ENCODE results near the gene PHF2. TPM values are rescaled to one million over a fixed set of nuclear protein-coding genes. Genes with fewer than 3 reads are reported as not detected.

Gene PHF2
- total RNA-seq, 1 experiment from 2014 or later = 17.4 TPM

GRCh38 chr9:93574900-93575795 is 1.2 kb upstream of the PHF2 start:
- Histone ChIP-seq H4K5ac (ENCODE audit: insufficient read length, low read depth, low read length) (no peak overlapping the region), H3T11ph (ENCODE audit: low read length) (no peak overlapping the region), H3K9ac (ENCODE audit: extremely low read depth, insufficient read length, low read length) (peak overlapping the region; percentile 43), H4K20me1 (ENCODE audit: control insufficient read depth, insufficient read depth, insufficient read length) (no peaks in the 10 kb centered on the region), H2BK5ac (ENCODE audit: insufficient read length, low read length) (no peak overlapping the region), H3K79me1 (ENCODE audit: insufficient read depth, low read depth, low read length, poor library complexity, severe bottlenecking) (no peaks in the 10 kb centered on the region), H2AK5ac (ENCODE audit: insufficient read length, low read length) (no peak overlapping the region), H3K14ac (ENCODE audit: insufficient read depth, low read length) (peak overlapping the region; percentile 51), H3K9me3 (ENCODE audit: control insufficient read depth, low read depth, low read length) (no peaks in the 10 kb centered on the region), H2BK15ac (ENCODE audit: low read depth, low read length) (peak overlapping the region; percentile 70; the same call in 1 of the 2 replicates), H3K56ac (ENCODE audit: insufficient read length, low read depth, low read length) (no peak overlapping the region), H3K4me2 (ENCODE audit: insufficient read depth, insufficient read length, low read length) (peak overlapping the region; percentile 73), H2BK12ac (ENCODE audit: insufficient read length, low read depth, low read length) (no peak overlapping the region), H2BK20ac (ENCODE audit: low read depth, low read length, poor library complexity, severe bottlenecking) (no peak overlapping the region), H4K8ac (replicated peaks; ENCODE audit: insufficient read length, low read depth, low read length) (no peak overlapping the region), H3K18ac (ENCODE audit: insufficient read length, low read depth, low read length) (no peak overlapping the region), H4K91ac (ENCODE audit: insufficient read length, low read depth, low read length) (no peak overlapping the region), H3K23me2 (ENCODE audit: insufficient read length, low read depth, low read length, poor library complexity, severe bottlenecking) (peaks cover 15% of the 10 kb centered on the region), H3K4ac (ENCODE audit: low read depth, low read length) (no peak overlapping the region), H3K27ac (ENCODE audit: insufficient read length, low read depth, low read length) (no peak overlapping the region), H2AFZ (ENCODE audit: low read length) (no peak overlapping the region), H3K27me3 (ENCODE audit: insufficient read depth, low read length) (peaks cover 2% of the 10 kb centered on the region; the same call in 1 of the 2 replicates), H3K23ac (ENCODE audit: insufficient read length, low read depth, low read length) (no peak overlapping the region), H2BK120ac (ENCODE audit: low read depth, low read length, poor library complexity, severe bottlenecking) (no peak overlapping the region), H3K79me2 (ENCODE audit: insufficient read depth, low read length) (no peaks in the 10 kb centered on the region), H3K4me1 (ENCODE audit: insufficient read depth, low read length) (peaks cover 7% of the 10 kb centered on the region; the same call in 1 of the 2 replicates)
- no peak for TF ChIP-seq CTCF (conservative IDR thresholded peaks at IDR 0.05)
- Mint-ChIP-seq H3K9me3 (peaks cover 5 to 8% of the 10 kb centered on the region in 2 experiments; a peak in 4 of 5 replicates), H3K27me3 (ENCODE audit: low read depth) (peaks cover 7% of the 10 kb centered on the region), H3K27ac (no peak overlapping the region; a peak in 1 of 7 replicates), H3K4me3 (peak overlapping the region; percentile 81 to 91), H3K4me1 (peaks cover 28 to 32% of the 10 kb centered on the region in 2 experiments), H3K36me3 (ENCODE audit: insufficient read depth in 1 of 3, low read depth in 3 of 3) (peaks cover 5 to 11% (median 7%) of the 10 kb centered on the region in 3 experiments; a peak in 6 of 7 replicates)
- DNase-seq = no peak
- WGBS (ENCODE audit: extremely low coverage, insufficient read length, low lambda C conversion rate) = no CpG with 5 or more reads among the region's 30 CpGs

All from H9 (cell line).